Adrenal gland (tissue), 5 donors: ENCODE results near the gene ABCA1.
A peak's percentile ranks its signal among the peaks of the same experiment; 100 is the strongest.

ENCODE experiments used
- CTCF ChIP-seq, 6 experiments: fragments of 450-650 bp in 4 of 6; fragments of 200-600 bp in 2 of 6; sonication (generic) in 1 of 6; IDR thresholded peaks; 1 replicate in 5 of 6; 2 replicates in 1 of 6; pipeline versions ENCODE4 v1.5.1 to v1.8.0; 2016 to 2021; ENCODE audit warnings: antibody characterized with exemption in 6 of 6, mild to moderate bottlenecking in 2 of 6, moderate library complexity in 1 of 6
- POLR2A ChIP-seq, 2 donors: fragments of 450-650 bp; IDR thresholded peaks; one replicate each; pipeline ENCODE4 v1.6.1; 2017; ENCODE audit warnings: antibody characterized with exemption in 2 of 2, mild to moderate bottlenecking in 2 of 2, moderate library complexity in 1 of 2
- donor health status: DM: no; HTN: no; CAD: no.

GRCh38 chr9:104748359-104749031 is 179.5 kb downstream of the ABCA1 start:
- TF ChIP-seq CTCF (IDR thresholded peaks at IDR 0.05): no peak
- peak in 1 of 2 donors; percentile 62 for TF ChIP-seq POLR2A (IDR thresholded peaks at IDR 0.05)
